Loucy (cell line): ENCODE data around the gene SBK2.

ENCODE experiments used
- H2AFZ ChIP-seq: fragments of 200-600 bp; sonication (generic); 2 replicates; pipeline ENCODE4 v1.6.0; 2016; ENCODE audit warnings: antibody characterized with exemption, mild to moderate bottlenecking, low read length, moderate library complexity
- H3F3A ChIP-seq: fragments of 200-600 bp; 2 replicates; pipeline ENCODE4 v1.6.0; 2016; ENCODE audit warnings: antibody characterized with exemption, low read depth, mild to moderate bottlenecking
- H3K27me3 ChIP-seq: fragments of 200-600 bp; sonication (generic); 2 replicates; pipeline ENCODE4 v1.6.1; 2014; ENCODE audit warnings: low read length, mild to moderate bottlenecking; ENCODE audit not compliant: insufficient read depth, poor library complexity, severe bottlenecking
- H3K36me3 ChIP-seq: fragments of 200-600 bp; sonication (generic); 2 replicates; pipeline ENCODE4 v1.6.1; 2016; ENCODE audit warnings: low read length; ENCODE audit not compliant: insufficient read depth
- H3K4me1 ChIP-seq: fragments of 200-600 bp; sonication (generic); 2 replicates; pipeline ENCODE4 v1.5.1; 2014; ENCODE audit warnings: low read length, mild to moderate bottlenecking; ENCODE audit not compliant: insufficient read depth, poor library complexity, severe bottlenecking
- H3K4me2 ChIP-seq: fragments of 200-600 bp; sonication (generic); 2 replicates; pipeline ENCODE4 v1.6.0; 2014; ENCODE audit warnings: antibody characterized with exemption, low read length, low read depth, mild to moderate bottlenecking; ENCODE audit not compliant: poor library complexity, severe bottlenecking
- H3K4me3 ChIP-seq: fragments of 200-600 bp; sonication (generic); 2 replicates; pipeline ENCODE4 v1.5.1; 2014; ENCODE audit warnings: low read length, mild to moderate bottlenecking, mixed read lengths; ENCODE audit not compliant: poor library complexity, severe bottlenecking
- H3K79me2 ChIP-seq: fragments of 200-600 bp; sonication (generic); 2 replicates; pipeline ENCODE4 v1.6.1; 2014; ENCODE audit warnings: low read length; ENCODE audit not compliant: insufficient read depth
- H3K9ac ChIP-seq: fragments of 200-600 bp; sonication (generic); 2 replicates; pipeline ENCODE4 v1.6.0; 2014; ENCODE audit warnings: mild to moderate bottlenecking, low read depth, low read length, moderate library complexity; ENCODE audit not compliant: poor library complexity, severe bottlenecking
- H3K9me2 ChIP-seq: fragments of 200-600 bp; sonication (generic); replicated peaks from 2 replicates; pipeline ENCODE4 v1.6.1; 2016; ENCODE audit warnings: low read depth, low read length, mixed read lengths
- H3K9me3 ChIP-seq: fragments of 200-600 bp; sonication (generic); 2 replicates; pipeline ENCODE4 v1.6.1; 2014; ENCODE audit warnings: mild to moderate bottlenecking, antibody characterized with exemption, low read length, low read depth; ENCODE audit not compliant: insufficient read depth
- H4K20me1 ChIP-seq: fragments of 200-600 bp; sonication (generic); 2 replicates; pipeline ENCODE4 v1.6.0; 2014; ENCODE audit warnings: antibody characterized with exemption, low read length, mild to moderate bottlenecking; ENCODE audit not compliant: insufficient read depth, poor library complexity, severe bottlenecking
- EZH2phosphoT487 ChIP-seq: fragments of 200-600 bp; IDR thresholded peaks from 2 replicates; pipeline ENCODE4 v1.6.1; 2018; ENCODE audit warnings: antibody characterized with exemption, mild to moderate bottlenecking, moderate library complexity, borderline replicate concordance
- TF ChIP-seq, protein P1 (sequence below): fragments of 200-600 bp; sonication (generic); conservative IDR thresholded peaks from 2 replicates; pipeline ENCODE4 v1.5.1; 2014; ENCODE audit warnings: mild to moderate bottlenecking, antibody characterized with exemption, low read length

Gene SBK2

DNA sequence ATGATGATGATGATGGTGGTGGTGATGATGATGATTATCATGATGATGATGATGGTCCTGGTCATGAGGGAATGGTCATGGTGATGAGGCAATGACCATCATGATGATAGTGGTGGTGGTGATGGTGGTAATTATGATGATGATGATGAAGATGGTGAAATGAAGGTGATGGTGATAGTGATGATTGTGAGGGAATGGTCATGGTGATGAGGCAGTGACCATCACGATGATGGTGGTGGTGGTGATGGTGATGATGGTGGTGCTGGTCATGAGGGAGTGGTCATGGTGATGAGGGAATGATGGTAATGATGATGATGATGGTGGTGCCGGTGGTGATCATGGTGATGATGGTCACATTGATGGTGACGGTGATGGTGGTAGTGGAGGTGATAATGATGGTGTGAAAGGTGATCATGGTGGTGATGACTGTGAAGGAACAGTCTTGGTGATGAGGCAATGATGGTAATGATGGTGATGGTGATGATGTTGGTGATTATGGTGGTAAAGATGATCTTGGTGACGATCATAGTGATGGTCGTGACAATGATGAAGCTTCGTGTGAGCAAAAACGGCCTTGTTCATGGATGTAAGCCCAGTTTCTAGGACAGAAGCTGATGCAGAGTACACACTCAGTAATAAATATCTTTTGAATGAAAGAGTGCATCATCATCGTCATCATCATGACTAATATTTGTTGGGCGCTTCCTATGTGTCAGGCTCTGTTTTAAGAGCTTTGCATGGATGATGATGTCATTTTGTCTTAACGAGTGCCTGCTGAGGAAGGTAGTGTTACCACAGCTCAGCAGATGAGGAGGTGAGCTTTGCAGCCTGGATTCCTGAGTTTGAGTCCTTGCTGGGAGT lies 17.3 kb downstream of the SBK2 start:
- Histone ChIP-seq H3K9me3 (no peaks in the 10 kb centered on the region), H2AFZ (no peak overlapping the region), H3K9me2 (no peaks in the 10 kb centered on the region), H3K9ac (no peak overlapping the region), H3K4me2 (no peak overlapping the region), H4K20me1 (no peaks in the 10 kb centered on the region), H3F3A (no peaks in the 10 kb centered on the region), H3K36me3 (no peaks in the 10 kb centered on the region), H3K27me3 (no peaks in the 10 kb centered on the region), H3K4me3 (no peak overlapping the region), H3K79me2 (no peaks in the 10 kb centered on the region), H3K4me1 (no peaks in the 10 kb centered on the region)
- TF ChIP-seq, protein P1, sequence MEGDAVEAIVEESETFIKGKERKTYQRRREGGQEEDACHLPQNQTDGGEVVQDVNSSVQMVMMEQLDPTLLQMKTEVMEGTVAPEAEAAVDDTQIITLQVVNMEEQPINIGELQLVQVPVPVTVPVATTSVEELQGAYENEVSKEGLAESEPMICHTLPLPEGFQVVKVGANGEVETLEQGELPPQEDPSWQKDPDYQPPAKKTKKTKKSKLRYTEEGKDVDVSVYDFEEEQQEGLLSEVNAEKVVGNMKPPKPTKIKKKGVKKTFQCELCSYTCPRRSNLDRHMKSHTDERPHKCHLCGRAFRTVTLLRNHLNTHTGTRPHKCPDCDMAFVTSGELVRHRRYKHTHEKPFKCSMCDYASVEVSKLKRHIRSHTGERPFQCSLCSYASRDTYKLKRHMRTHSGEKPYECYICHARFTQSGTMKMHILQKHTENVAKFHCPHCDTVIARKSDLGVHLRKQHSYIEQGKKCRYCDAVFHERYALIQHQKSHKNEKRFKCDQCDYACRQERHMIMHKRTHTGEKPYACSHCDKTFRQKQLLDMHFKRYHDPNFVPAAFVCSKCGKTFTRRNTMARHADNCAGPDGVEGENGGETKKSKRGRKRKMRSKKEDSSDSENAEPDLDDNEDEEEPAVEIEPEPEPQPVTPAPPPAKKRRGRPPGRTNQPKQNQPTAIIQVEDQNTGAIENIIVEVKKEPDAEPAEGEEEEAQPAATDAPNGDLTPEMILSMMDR, result no peak
- TF ChIP-seq EZH2phosphoT487, result no peak

DNA sequence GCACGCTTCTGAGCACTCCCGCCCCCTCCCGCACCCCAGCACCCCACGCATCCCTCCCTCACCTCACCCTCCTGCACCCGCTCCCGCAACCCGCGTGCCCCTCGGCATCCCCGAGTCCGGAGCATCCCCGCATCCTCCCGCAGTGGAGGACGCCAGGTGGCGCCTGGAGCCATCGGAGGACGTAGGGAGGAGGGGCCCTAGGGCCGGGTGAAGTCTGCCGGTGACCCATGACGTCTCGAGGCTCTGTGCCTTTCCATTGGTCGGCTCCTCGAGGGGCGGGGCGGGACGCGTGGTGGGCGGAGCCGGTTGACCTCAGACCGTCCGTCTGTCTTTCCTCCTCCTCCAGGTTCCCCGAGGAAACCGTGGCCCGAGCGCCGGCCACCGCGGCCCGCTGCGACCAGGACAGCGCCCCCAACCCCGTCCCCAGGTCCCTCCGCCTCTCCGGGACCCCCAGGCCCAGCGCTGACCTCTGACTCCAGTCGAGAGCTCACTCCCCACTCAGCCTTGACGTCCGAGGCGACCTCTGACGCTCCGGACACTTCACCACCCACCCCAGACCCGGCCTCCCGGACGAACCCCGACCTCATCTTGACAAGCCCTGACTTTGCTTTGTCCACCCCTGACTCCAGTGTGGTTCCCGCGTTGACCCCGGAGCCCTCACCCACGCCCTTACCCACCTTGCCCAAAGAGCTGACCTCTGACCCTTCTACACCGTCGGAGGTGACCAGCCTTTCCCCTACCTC lies 19.9 kb downstream of the SBK2 start:
- Histone ChIP-seq H3K4me1 (no peaks in the 10 kb centered on the region), H3K27me3 (no peaks in the 10 kb centered on the region), H3K36me3 (no peaks in the 10 kb centered on the region), H3F3A (no peaks in the 10 kb centered on the region), H3K4me3 (peak overlapping the region; percentile 40), H3K9me2 (no peaks in the 10 kb centered on the region), H3K9ac (no peak overlapping the region), H3K4me2 (peak overlapping the region; percentile 51), H3K9me3 (no peaks in the 10 kb centered on the region), H3K79me2 (no peaks in the 10 kb centered on the region), H2AFZ (peak overlapping the region; percentile 81; the same call in 1 of the 2 replicates), H4K20me1 (no peaks in the 10 kb centered on the region)
- TF ChIP-seq, protein P1, result peak; percentile 72
- no peak for TF ChIP-seq EZH2phosphoT487

DNA sequence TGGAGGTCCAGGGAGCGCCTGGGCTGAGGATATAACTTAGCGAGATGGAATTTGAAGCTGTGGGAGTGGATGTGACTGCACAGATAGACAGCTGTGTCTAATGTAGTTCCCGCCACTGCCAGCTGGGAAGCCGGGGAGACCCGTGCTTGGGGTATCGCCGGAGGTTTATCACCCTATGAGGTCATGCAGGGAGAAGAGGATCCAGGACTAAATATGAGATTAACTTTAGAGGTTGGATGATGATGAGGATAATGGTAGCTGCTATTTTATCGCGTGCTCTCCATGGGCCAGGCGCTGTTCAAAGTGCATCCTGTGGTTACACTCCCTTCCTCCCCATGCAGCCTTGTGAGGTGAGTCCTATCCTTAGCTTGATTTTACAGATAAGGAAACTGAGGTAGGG lies 28.8 kb downstream of the SBK2 start:
- Histone ChIP-seq H3K4me2 (no peak overlapping the region), H3K9ac (no peak overlapping the region), H3K9me2 (no peaks in the 10 kb centered on the region), H3K79me2 (peaks cover 4% of the 10 kb centered on the region), H3K4me1 (peaks cover 5% of the 10 kb centered on the region), H3K27me3 (no peaks in the 10 kb centered on the region), H2AFZ (no peak overlapping the region), H3K9me3 (no peaks in the 10 kb centered on the region), H3F3A (no peaks in the 10 kb centered on the region), H3K36me3 (no peaks in the 10 kb centered on the region), H3K4me3 (no peak overlapping the region), H4K20me1 (no peaks in the 10 kb centered on the region)
- TF ChIP-seq, protein P1, result no peak
- TF ChIP-seq EZH2phosphoT487, result no peak
